ENCODE results near the gene VSTM2B.

VSTM2B gene

DNA sequence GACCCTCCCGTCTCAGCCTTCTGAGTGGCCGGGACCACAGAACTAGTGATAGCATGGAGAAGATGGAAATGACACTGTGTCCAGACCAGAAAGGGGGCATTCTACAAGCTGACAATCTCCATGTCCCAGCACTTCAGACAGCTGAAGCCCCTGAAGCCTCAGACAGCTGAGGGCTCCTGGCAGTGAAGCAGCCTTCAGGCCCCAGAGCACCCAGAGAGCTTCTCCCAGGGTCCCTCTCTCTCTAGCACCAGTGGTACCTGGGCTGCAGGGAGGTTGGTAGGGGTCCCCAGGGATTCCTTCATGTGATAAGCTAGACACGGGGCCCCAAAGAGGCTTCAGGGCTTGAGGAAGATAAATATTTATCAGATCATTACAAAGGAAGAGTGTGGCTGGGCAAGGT, 72.7 kb downstream of the VSTM2B start:
- DNase-seq = no peak

DNA sequence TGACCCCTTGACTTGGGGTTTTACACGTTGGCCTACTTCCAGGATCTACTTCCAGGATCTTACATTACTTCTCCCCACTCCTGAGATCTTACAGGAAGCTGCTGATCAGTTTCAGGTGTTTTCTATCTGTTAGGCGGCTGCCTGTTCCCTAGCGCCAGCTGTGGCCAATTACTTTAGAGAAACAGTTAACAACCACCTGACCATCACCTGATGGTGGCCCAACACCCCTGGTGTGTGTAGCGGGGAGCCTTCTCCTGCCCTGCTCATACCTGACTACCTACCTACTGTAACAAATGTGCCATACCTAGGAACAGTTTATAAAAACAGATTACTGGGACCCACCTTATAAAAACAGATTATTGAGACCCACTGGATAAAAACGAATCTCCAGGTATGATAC, 77.5 kb downstream of the VSTM2B start:
- no peak for DNase-seq

DNA sequence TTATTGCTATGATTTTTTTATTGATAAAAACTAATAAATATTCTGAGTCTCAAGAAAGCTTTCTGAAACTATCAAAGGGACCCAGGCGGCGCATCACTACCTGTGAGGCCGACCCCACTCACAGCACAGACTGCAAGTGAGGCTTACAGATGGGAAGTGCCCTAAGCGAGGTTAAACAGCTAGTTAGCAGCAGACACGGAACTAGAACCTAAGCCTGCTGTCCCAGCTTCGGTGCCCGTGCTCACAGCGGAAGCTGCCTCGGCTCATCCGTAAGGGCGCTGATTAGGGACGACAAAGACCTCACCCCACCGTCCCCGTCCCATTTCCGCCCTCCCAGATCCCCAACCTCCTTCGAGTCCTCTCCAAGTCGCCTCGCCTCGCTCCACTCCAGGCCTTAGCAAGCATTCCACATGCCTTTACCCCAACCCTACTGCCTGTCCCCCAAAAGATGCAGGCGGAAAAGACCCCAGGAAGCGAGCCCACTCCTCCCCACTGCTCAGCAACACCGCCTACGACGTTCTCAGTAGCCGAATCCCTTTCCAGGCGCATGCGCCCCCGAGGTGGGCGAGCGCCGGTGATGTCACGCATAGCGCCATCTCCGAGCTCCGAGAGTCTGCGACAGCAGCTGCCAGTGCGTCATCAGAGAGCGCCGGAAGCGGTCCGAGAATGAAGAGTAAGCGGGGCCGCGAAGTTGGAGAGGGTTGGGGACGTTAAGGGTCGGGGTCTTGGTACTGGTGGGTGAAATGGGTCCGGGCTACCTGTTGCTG, 80.0 kb downstream of the VSTM2B start, which contains the start of gene POP4:
Gene POP4 (plus strand): TSS at position 631 of the 767 bp plus-strand sequence. CDS start 36 bp downstream, at position 667.
- peak; percentile 98 for DNase-seq

DNA sequence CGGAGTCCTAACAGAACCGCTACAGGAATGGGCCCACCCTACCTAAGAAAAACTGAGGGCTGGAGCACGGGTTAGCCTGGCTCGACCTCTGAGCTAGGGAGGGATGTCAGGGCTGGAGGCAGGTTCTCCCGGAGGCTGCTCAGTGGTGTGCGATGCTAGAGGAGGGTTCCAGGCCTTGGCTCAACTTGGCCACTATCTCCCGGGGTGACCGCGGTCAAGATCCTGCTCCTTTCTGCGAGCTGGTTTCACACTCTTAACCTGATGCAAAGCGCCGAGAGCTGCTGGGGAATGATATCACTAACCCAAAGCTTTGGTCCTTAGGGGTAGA, 80.6 kb downstream of the VSTM2B start:
- DNase-seq = no peak

DNA sequence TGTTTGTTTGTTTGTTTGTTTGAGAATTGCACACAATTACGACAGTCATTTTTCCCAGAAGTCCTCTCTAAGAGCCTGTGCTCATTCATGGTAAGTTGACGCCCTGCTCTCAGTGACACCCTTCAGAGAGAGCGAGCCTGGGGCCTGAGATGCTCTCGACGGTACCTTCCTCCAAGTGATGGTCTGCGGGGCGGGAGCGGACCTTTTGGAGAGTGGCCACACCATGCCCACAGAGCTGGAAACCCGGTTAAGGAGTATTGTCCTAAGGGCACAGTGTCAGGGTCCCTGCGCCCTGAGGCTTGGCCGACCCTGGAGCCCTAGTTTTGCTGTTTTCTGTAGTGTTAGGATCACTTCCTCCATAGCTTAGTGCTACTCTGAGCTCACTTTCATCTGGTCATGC, 83.8 kb downstream of the VSTM2B start:
- DNase-seq = no peak

DNA sequence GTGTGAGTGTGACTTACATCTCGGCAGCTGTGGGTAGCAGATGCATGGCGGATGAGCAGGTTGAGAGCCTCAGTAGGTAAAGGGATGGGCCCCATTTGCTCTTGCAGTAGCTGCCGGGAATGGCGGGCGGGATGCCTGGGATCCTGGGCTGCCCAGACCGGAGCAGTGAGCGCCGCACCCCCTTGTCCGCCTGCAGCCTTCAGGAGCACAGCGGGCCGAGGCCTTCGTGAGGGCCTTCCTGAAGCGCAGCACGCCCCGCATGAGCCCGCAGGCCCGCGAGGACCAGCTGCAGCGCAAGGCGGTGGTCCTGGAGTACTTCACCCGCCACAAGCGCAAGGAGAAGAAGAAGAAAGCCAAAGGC, 84.4 kb downstream of the VSTM2B start:
- no peak for DNase-seq

DNA sequence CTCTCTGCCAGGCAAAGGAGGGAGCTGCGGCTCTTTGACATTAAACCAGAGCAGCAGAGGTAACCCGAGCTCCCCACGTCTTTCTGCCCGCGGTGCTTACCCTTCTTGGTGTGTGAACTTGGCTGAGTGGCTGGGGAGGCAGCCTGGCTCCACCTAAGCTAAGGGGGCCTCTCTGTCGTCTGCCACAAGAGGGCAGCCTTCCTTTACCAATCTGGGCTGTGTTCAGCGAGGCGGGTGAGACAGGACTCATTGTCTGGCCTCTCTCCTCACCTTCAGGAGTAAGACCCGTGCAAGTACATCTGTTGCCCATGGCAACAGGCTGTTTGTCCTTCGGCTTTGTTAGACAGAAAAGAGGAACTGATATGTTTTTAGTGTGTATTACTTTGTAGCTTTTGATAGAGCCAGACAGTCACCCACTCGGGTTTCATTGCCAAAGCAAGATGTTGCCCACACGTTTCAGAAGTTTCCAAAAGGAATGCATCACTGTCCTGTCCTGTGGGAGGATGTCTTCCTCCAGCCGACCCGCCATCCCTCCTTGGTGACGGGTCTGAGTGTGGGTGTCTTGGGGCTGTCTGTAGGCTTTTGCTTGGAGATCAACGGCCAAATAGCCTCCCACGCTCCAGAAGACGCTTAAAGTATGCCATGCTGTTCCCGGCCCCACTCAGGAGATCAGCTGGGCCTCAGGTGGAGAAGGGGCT, 84.9 kb downstream of the VSTM2B start:
- peak; percentile 92 for DNase-seq

DNA sequence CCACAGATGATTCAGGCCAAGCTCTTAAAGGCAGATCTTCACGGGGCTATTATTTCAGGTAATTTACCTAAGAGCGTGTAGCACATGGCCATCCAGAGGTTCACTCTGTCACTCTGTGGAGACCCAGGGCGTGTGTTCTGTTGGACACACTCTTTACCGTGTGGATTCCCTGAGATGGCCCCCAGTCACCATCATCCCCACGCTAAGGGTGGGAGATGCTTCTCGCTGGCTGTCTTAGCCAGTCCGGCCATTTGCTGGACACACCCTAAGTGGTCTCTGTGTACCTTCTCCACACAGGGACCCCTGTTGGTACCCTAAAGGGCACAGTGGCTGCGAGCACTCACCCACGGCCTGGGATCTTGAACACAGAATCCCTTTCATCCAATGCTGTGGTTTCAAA, 86.3 kb downstream of the VSTM2B start:
- DNase-seq = no peak

DNA sequence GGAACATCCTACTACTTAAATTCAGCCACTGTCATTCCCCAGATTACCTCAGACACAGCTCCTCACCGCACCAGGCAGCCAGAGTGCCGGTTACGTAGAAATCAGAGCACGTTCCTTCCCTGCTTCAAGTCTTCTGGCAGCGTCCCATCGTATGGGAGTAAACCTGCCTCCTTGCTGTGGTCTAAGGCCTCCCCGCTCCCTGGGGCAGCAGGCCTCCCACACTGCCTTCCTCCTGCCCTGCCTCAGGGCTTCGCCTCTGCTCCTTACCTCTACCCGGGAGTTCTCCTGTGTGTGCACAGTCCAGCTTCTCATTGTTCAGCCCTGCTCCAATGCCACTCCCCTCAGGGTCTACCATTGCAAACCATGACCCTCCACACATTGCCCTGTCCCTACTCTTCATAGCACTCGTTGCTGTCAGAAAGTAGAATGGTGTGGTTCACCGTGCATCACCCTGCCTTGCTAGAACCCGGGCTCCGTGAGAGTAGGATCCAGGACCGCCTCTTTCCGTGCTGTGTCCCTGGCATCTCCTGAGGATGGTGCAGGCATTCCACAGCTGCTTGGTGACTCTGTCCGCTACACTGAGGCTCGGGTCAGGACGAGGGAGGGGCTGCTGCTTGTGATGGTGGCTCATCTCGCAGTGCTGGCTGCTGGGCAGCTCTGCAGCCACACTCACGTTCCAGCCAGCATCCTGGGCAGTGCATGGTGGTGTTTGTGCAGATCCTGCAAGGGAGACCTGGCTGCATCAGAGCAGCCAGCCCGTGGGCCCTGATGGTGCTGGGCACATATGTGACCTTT, 87.2 kb downstream of the VSTM2B start:
- DNase-seq = no peak

DNA sequence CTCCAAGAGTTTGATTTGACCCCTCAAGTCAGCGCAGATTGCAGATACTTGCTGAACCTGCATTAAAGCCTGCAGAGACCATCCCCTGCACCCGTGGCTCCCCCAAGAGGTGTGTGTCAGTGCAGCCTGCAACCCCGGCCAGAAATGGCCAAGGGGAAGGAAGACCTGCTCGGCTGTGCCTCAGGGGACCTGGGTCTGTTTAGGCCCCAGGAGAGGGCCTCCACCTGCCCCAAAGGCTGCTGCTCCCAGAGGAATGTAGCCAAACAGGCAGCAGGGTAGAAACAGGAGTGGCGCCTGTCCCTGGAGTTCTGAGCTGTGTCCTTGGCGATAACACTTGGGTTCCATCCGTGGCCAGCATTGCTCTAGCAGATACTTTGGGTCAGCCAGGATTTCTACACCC, 88.3 kb downstream of the VSTM2B start:
- no peak for DNase-seq
